ENCODE data around the gene SELENOK. TPM values are rescaled to one million over a fixed set of nuclear protein-coding genes. Genes with fewer than 3 reads are reported as not detected.

SELENOK gene
- total RNA-seq, 1 donor from 2014 or later = 57.2 TPM

Other genes with a start within 250 kb of the SELENOK start
- 0.42 and 0.91 TPM in 2 replicates for gene CHDH, start 45.4 kb downstream of the SELENOK start, total RNA-seq
- 0.91 and 1.2 TPM in 2 replicates for gene IL17RB, start 45.3 kb downstream of the SELENOK start, total RNA-seq
- 41.9 and 46.9 TPM in 2 replicates for gene ACTR8, start 9.7 kb downstream of the SELENOK start, total RNA-seq
- not detected in 2 replicates for gene CACNA2D3, start 230.7 kb upstream of the SELENOK start, total RNA-seq

Data from activated T-helper 1 cell treated with anti-CD3 and anti-CD28 coated beads, Interleukin-12 subunit alpha, Interleukin-12 subunit beta, Interleukin-2, Interleukin-4 antibody, amounts not matched to agents 30 ng/mL and 10 ng/mL and 1 ng/mL, durations not matched to agents 14 hours and 24 hours and 36 hours (primary cell).